ENCODE results near the gene CFTR. TPM values are rescaled to one million over a fixed set of nuclear protein-coding genes. Genes with fewer than 3 reads are reported as not detected.

CFTR gene
- total RNA-seq, 1 experiment from 2014 or later = 1.2 TPM

DNA sequence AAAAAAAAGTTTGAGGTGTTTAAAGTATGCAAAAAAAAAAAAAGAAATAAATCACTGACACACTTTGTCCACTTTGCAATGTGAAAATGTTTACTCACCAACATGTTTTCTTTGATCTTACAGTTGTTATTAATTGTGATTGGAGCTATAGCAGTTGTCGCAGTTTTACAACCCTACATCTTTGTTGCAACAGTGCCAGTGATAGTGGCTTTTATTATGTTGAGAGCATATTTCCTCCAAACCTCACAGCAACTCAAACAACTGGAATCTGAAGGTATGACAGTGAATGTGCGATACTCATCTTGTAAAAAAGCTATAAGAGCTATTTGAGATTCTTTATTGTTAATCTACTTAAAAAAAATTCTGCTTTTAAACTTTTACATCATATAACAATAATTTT lies 130.6 kb downstream of the CFTR start:
- Mint-ChIP-seq H3K4me1 (peaks cover 0 to 2% of the 10 kb centered on the region in 2 experiments; a peak in 1 of 4 replicates), H3K27ac (no peak overlapping the region), H3K9me3 (no peaks in the 10 kb centered on the region), H3K27me3 (ENCODE audit: low read depth) (no peaks in the 10 kb centered on the region), H3K36me3 (ENCODE audit: insufficient read depth in 1 of 3, low read depth in 3 of 3) (no peaks in the 10 kb centered on the region), H3K4me3 (no peak overlapping the region)
- Histone ChIP-seq H3K79me2 (ENCODE audit: insufficient read depth, low read length) (no peaks in the 10 kb centered on the region), H3K9ac (ENCODE audit: extremely low read depth, insufficient read length, low read length) (no peak overlapping the region), H3K27ac (ENCODE audit: insufficient read length, low read depth, low read length) (no peak overlapping the region), H2BK12ac (ENCODE audit: insufficient read length, low read depth, low read length) (no peak overlapping the region), H3K23ac (ENCODE audit: insufficient read length, low read depth, low read length) (no peak overlapping the region), H3K23me2 (ENCODE audit: insufficient read length, low read depth, low read length, poor library complexity, severe bottlenecking) (no peaks in the 10 kb centered on the region), H3K18ac (ENCODE audit: insufficient read length, low read depth, low read length) (no peak overlapping the region), H4K8ac (replicated peaks; ENCODE audit: insufficient read length, low read depth, low read length) (no peak overlapping the region), H4K91ac (ENCODE audit: insufficient read length, low read depth, low read length) (no peak overlapping the region), H3T11ph (ENCODE audit: low read length) (no peak overlapping the region), H2BK20ac (ENCODE audit: low read depth, low read length, poor library complexity, severe bottlenecking) (no peak overlapping the region), H3K14ac (ENCODE audit: insufficient read depth, low read length) (no peak overlapping the region), H3K56ac (ENCODE audit: insufficient read length, low read depth, low read length) (no peak overlapping the region), H2BK120ac (ENCODE audit: low read depth, low read length, poor library complexity, severe bottlenecking) (no peak overlapping the region), H4K20me1 (ENCODE audit: control insufficient read depth, insufficient read depth, insufficient read length) (no peaks in the 10 kb centered on the region), H2AK5ac (ENCODE audit: insufficient read length, low read length) (no peak overlapping the region), H3K4me1 (ENCODE audit: insufficient read depth, low read length) (no peaks in the 10 kb centered on the region), H3K27me3 (ENCODE audit: insufficient read depth, low read length) (no peaks in the 10 kb centered on the region), H3K79me1 (ENCODE audit: insufficient read depth, low read depth, low read length, poor library complexity, severe bottlenecking) (no peaks in the 10 kb centered on the region), H2AFZ (ENCODE audit: low read length) (no peak overlapping the region), H4K5ac (ENCODE audit: insufficient read length, low read depth, low read length) (no peak overlapping the region), H3K4me2 (ENCODE audit: insufficient read depth, insufficient read length, low read length) (no peak overlapping the region), H2BK15ac (ENCODE audit: low read depth, low read length) (no peak overlapping the region), H3K4ac (ENCODE audit: low read depth, low read length) (no peak overlapping the region), H3K9me3 (ENCODE audit: control insufficient read depth, low read depth, low read length) (no peaks in the 10 kb centered on the region), H2BK5ac (ENCODE audit: insufficient read length, low read length) (no peak overlapping the region)
- no CpG with 5 or more reads among the region's 2 CpGs for WGBS (ENCODE audit: extremely low coverage, insufficient read length, low lambda C conversion rate)
- no peak for DNase-seq
- TF ChIP-seq, protein P1, sequence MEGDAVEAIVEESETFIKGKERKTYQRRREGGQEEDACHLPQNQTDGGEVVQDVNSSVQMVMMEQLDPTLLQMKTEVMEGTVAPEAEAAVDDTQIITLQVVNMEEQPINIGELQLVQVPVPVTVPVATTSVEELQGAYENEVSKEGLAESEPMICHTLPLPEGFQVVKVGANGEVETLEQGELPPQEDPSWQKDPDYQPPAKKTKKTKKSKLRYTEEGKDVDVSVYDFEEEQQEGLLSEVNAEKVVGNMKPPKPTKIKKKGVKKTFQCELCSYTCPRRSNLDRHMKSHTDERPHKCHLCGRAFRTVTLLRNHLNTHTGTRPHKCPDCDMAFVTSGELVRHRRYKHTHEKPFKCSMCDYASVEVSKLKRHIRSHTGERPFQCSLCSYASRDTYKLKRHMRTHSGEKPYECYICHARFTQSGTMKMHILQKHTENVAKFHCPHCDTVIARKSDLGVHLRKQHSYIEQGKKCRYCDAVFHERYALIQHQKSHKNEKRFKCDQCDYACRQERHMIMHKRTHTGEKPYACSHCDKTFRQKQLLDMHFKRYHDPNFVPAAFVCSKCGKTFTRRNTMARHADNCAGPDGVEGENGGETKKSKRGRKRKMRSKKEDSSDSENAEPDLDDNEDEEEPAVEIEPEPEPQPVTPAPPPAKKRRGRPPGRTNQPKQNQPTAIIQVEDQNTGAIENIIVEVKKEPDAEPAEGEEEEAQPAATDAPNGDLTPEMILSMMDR (conservative IDR thresholded peaks at IDR 0.05) = no peak
